SK-MEL-5 (cell line): ENCODE measurements around the gene PRSS22. TPM values are rescaled to one million over a fixed set of nuclear protein-coding genes. Genes with fewer than 3 reads are reported as not detected.
"Not testable (repeated sequence)": the region's sequence is repeated elsewhere in the genome, so short reads cannot be mapped to it uniquely, and the experiment has no call there.

Experiments used
- DNase-seq: peaks from one replicate; pipeline ENCODE4 v3.0.0-alpha.2; 2016; ENCODE audit warnings: low read depth, low spot score
- in situ Hi-C: cut with HindIII; loops from 2 replicates; pipeline ENCODE4 v1.10.0; 2016; ENCODE audit warnings: low sequenced_read_pairs, high pct_unique_total_duplicates, low pct_unique_long_range_greater_than_20kb
- polyA plus RNA-seq, 2 experiments: library from polyadenylated mRNA; depleted of rRNA; stranded (reverse); fragments of >200 nt; gene quantifications; 2 replicates each; pipeline ENCODE4 v1.2.3, GENCODE V29; 2015
- total RNA-seq: library from RNA; depleted of rRNA; stranded (reverse); fragments of >200 nt; shearing (Covaris generic); gene quantifications from 2 replicates; pipeline ENCODE4 v1.2.3, GENCODE V29; 2014; rRNA removed

Gene PRSS22, protein sequence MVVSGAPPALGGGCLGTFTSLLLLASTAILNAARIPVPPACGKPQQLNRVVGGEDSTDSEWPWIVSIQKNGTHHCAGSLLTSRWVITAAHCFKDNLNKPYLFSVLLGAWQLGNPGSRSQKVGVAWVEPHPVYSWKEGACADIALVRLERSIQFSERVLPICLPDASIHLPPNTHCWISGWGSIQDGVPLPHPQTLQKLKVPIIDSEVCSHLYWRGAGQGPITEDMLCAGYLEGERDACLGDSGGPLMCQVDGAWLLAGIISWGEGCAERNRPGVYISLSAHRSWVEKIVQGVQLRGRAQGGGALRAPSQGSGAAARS
- not detected in 2 replicates for total RNA-seq
- 0.73 TPM in 1 of 2 replicates, not detected in the other for polyA plus RNA-seq (2015; cell fraction: cytosol; rRNA removed)
- polyA plus RNA-seq (2015; cell fraction: nucleus; rRNA removed) = 0.65 TPM in 1 of 2 replicates, not detected in the other

GRCh38 chr16:2857451-2858244 lies at the start of gene PRSS22:
Gene PRSS22 (minus strand): TSS chr16:2858170. CDS start chr16:2858104, 66 bp downstream.
- in situ Hi-C loops = no loop called here
- no peak for DNase-seq

- DNase-seq = peak; percentile 51
- in situ Hi-C loops = not testable (repeated sequence)
Measured at GRCh38 chr16:2907084-2907753, 49.2 kb upstream of the PRSS22 start.

DNA sequence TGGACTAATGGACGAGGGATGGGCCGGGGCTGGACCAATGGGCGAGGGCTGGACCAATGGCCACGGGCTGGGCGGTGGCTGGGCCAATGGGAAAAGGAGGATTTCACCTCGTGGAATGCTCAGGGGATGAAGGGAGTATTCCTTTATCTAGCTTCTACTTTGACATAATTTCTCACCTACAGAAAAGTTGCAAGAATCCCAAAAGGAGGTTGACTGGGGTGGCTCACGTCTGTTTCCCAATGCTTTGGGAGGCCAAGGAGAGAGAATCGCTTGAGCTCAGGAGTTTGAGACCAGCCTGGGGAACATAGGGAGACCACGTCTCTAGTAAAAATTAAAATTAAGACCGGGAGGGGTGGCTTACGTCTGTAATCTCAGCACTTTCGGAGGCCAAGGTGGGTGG lies 48.0 kb upstream of the PRSS22 start:
- in situ Hi-C loops = no loop called here
- DNase-seq = no peak

DNA sequence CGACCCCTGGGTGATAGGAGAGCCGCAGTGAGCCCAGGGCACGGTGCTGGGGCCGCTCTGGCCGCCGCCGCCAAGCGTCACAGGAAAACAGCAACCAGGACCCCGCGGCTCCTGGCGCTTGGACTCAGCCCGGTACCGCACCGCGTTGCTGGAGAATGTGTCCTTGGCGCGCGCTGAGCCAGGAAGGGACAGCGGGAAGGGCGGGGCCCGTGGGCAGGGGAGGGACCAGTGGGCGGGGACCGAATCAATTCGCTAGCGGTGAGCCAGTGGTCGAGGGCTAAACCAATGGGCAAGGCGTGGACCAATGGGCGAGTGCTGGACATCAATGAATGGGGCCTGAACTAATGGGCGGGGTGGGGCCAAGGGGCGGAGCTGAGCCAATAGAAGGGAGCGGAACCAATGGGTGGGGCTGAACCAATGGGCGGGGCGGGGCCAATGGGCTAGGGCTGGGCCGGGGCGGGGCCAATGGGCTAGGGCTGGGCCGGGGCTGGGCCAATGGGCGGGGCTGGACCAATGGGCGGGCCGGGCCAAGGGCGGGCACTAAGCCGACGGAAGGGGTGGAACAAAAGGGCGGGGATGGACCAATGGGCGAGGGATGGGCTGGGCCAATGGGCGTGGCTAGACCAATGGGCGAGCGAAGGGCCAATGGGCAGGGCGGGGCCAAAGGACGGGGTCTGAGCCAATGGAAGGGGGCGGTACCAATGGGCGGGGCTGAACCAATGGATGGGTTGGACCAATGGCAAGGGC lies 47.4 kb upstream of the PRSS22 start:
- in situ Hi-C loops = no loop called here
- DNase-seq = peak; percentile 99

- in situ Hi-C loops = no loop called here
Measured at GRCh38 chr16:2904922-2905240, 46.9 kb upstream of the PRSS22 start.

DNA sequence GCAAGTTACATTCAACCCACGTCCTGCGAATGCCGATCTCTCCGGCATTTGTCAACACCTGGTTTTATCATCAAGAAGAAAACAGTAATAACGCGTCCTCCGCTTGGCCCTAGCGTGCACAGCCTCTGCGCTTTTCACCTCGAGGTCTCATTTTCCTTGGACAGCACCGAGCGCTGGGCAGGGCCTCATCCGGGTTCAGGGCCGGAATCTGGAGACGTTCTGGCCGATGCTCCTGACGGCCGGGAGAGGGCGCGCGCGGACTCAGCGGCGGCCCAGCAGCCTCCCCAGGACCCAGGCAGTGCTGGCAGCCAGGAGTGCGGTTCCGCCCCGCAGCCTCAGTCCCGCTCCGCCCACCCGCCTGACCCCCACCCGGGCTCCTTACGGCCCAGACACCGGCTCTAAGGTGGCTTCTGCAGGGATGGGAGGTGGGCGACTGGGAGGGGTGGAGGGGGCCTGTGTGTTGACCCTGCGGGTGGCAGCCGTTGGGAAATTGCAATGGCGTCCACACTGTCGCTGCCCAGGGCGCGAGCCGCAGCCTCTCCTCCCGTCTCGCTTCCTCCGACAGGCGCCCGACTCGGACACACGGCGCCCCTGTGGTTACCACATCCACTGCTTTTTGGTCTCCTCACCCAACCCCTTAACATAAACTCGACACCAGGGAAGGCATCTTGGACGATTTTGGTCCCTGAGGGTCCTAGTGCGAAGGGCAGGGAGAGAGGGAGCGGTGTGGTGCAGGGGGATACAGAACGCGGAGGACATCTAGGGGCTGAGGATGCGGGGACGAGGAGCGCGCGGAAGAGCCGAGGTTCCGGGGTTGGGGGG lies 46.3 kb upstream of the PRSS22 start:
- in situ Hi-C loops = no loop called here
- peak; percentile 82 for DNase-seq

More at GRCh38 chr16:2904922-2905240, 46.9 kb upstream of the PRSS22 start:
- DNase-seq = no peak

DNA sequence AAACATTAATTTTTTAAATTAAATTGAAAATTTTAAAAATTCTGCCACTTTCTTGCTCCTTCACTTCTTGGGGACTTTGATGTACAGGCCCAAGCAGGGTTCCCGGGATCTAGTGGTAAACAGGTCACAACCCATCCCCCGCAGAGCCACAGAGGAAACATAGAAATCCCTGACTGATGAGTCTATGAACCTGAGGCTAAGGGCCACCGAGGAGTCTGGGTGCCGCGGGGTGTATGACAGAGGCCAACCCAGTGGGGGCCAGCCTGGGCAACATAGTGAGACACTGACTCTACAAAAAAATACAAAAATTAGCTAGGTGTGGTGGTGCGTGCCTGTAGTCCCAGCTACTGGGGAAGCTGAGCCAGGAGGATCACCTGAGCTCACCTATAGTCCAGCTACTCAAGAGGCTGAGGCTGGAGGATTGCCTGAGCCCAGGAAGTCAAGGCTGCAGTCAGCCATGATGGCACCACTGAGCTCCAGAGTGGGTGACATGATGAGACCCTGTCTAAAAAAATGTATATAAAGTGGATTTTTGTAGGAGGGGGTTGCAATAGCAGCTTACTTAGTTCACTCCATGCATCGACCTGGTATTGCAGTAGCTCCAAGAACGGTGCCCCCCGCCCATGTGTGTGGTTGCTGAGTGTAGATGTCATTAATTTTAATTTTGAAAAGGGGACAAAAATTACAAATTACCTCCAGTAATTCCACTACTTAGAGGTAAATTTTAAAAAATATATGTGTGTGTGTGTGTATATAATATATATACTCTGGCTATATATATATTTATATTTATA lies 44.6 kb upstream of the PRSS22 start:
- DNase-seq = no peak
- in situ Hi-C loops = no loop called here

- in situ Hi-C loops = no loop called here
- no peak for DNase-seq
Measured at GRCh38 chr16:2900526-2901075, 42.6 kb upstream of the PRSS22 start.

DNA sequence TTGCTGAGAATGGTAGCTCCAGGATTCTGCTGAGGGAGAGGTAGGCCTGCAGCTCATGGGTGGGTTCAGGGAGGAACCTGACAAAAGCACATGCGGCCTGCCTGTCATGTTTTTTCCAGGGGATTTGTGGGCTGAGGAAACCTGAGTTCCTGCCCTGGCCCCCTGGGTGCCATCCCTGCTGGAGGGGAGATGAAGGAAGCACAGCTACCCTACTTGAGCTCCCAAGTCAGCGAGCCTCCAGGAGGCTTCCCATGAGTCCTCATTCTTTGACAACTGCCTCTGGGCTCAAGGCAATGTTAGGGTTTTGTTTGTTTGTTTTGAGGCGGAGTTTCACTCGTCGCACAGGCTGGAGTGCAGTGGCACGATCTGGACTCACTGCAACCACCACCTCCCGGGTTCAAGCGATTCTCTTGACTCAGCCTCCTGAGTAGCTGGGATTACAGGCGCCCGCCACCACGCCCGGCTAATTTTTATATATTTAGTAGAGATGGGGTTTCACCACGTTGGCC lies 41.6 kb upstream of the PRSS22 start:
- DNase-seq = no peak
- in situ Hi-C loops = no loop called here

DNA sequence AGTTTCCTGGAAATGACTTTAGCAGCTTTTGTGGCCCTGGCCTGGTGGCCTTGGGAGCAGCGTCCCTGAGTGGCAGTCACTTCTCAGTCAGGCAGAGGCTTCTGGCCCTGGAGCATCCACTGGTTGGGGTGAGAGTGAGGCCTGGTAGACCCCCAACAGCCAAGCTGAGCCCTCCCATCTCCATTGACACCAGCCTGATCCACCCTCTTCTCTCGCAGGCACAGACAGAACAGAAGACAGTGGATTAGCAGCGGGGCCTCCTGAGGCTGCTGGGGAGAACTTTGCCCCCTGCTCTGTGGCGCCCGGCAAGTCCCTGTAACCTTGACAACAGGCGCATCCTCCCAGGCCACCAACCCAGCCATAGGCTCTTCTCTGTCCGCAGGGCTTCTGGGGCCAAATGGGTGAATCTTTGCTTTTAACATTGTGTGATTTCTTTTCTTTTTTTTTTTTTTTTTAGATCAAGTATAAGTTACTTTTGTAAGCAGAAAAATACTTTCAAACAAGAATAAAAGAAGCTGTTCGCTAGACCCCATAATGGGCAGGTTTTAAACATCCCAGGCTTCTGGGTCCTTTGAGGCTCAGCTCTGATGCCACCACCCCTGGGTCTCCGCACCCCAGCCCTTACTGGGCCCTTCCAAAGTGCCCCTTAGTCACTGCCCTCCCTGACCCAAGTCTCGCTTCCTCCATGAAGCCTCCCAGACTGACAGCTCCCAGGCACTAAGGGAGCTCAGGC lies 41.0 kb upstream of the PRSS22 start:
- in situ Hi-C loops = no loop called here
- no peak for DNase-seq

DNA sequence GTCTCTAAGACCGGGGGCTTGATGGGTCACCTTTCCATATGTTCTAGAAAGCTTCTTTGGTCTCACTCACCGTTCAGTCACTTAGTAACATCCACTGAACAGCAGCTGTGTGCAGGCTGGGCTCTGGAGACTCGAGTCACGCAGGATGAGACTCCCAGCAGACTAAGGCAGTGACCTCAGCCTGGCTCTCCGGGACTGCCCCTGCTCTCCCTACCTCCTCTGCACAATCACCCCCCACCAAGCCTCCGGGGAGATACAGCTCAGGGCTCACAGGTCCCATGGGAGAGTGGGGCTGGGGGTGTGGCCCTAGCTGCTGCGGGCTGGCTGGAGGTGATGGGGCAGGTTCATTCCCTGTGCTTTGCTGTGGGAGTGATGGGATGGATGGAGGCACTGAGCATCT lies 39.1 kb upstream of the PRSS22 start:
- in situ Hi-C loops = no loop called here
- DNase-seq = no peak

DNA sequence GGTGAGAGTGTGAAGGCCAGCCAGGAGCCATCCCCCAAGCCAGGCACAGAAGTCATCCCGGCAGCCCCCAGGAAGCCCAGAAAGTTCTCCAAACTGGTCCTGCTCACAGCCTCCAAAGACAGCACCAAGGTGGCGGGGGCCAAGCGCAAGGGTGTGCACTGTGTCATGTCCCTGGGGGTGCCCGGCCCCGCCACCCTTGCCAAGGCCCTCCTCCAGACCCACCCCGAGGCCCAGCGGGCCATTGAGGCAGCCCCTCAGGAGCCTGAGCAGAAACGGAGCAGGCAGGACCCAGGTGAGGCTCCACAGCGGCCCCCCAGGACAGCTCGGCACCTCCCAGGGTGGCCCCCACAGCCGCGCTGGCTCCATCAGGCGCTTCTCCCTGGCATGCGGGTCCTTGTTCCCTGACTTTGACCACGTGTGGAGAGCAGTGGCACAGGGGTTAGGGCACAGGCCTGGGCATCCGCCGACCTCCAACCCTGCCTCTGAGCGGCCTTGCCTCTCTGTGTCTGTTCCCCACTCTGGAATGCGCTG lies 38.6 kb upstream of the PRSS22 start:
- in situ Hi-C loops = no loop called here

GRCh38 chr16:2895813-2896212 lies 37.8 kb upstream of the PRSS22 start:
- no peak for DNase-seq
- in situ Hi-C loops = no loop called here

More for the DNA sequence above, 38.6 kb upstream of the PRSS22 start:
- DNase-seq = no peak

DNA sequence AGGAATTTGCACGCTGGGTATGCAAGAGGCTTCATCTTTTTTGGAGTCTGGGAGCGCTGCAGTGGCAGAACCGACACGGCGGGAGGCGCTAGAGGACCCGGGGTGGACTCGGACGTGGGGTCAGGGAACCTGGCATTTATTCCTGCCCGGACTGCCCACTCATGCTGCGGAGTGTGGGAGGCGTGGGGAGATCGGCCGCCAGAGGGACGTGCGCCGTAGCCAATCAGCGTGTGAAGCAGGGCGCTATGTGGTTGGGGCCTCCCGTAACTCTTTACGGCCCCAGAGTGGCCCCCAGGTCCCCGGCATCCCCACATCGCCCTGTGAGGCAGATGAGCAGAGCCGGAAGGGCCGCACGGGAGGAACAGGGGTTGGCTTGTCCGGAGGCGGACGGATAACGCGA lies 36.3 kb upstream of the PRSS22 start:
- in situ Hi-C loops = no loop called here
- no peak for DNase-seq

DNA sequence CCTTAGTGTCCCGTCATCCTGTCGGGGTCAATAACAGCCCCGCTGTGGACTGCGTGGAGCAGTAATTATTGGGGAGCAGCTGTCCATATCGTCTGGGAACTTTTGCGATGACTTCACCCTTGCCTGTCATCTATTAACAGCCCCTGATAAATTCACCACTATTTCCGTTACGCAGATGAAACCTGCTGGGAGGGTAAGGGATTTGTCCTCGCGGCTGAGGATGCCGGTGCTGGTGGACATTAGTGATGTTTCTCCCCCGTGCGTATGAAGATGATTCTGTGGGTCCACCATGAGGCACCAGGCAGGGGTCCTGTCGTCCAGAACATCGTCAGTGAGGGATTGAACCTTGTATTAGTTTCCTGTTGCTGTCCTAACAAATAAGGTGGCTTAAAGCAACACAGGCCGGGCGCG lies 26.1 kb upstream of the PRSS22 start:
- no peak for DNase-seq
- in situ Hi-C loops = no loop called here
